Measurements from ENCODE around the gene SMIM35. TPM values are rescaled to one million over a fixed set of nuclear protein-coding genes. Genes with fewer than 3 reads are reported as not detected.
"Not testable (repeated sequence)": the region's sequence is repeated elsewhere in the genome, so short reads cannot be mapped to it uniquely, and the experiment has no call there.

SMIM35 gene
- total and polyA plus RNA-seq, 4 donors = 0.15 TPM; not detected in 3

- DNase-seq (no peak), ATAC-seq (ENCODE audit: low FRiP score) (no peak)
- Histone ChIP-seq H3K27ac (ENCODE audit: low read depth in 1 of 2, low read length in 2 of 2) (no peak overlapping the region), H3K9me3 (ENCODE audit: control insufficient read depth, low read length) (no peaks in the 10 kb centered on the region), H3K36me3 (ENCODE audit: control insufficient read depth in 1 of 2, insufficient read depth in 2 of 2, low read length in 1 of 2) (no peaks in the 10 kb centered on the region), H3K4me1 (ENCODE audit: control insufficient read depth in 1 of 2, insufficient read depth in 2 of 2, low read length in 2 of 2) (no peaks in the 10 kb centered on the region), H3K4me3 (ENCODE audit: low read length in 2 of 2) (no peak overlapping the region), H3K27me3 (ENCODE audit: control insufficient read depth in 1 of 2, insufficient read depth in 2 of 2, low read length in 1 of 2) (peaks cover 0 to 2% of the 10 kb centered on the region in 2 donors)
- intact Hi-C loops (cut with DNase I) = no loop called here
- WGBS, 2 donors = 89 to 92% methylated on average over 3 of the region's 3 CpGs
These were observed 106.0 kb downstream of the SMIM35 start for GRCh38 chr11:117980720-117981119.

- Histone ChIP-seq H3K27me3 (ENCODE audit: control insufficient read depth in 1 of 2, insufficient read depth in 2 of 2, low read length in 1 of 2) (peaks cover 0 to 2% of the 10 kb centered on the region in 2 donors), H3K36me3 (ENCODE audit: control insufficient read depth in 1 of 2, insufficient read depth in 2 of 2, low read length in 1 of 2) (no peaks in the 10 kb centered on the region), H3K27ac (ENCODE audit: low read depth in 1 of 2, low read length in 2 of 2) (no peak overlapping the region), H3K9me3 (ENCODE audit: control insufficient read depth, low read length) (no peaks in the 10 kb centered on the region), H3K4me3 (ENCODE audit: low read length in 2 of 2) (no peak overlapping the region), H3K4me1 (ENCODE audit: control insufficient read depth in 1 of 2, insufficient read depth in 2 of 2, low read length in 2 of 2) (no peaks in the 10 kb centered on the region)
- ATAC-seq (ENCODE audit: low FRiP score) (no peak), DNase-seq (no peak)
- intact Hi-C loops (cut with DNase I) = no loop called here
- 25 to 33% methylated on average over 2 of the region's 2 CpGs for WGBS, 2 donors
These were observed 106.5 kb downstream of the SMIM35 start for GRCh38 chr11:117980280-117980679.

GRCh38 chr11:117979481-117980211, 107.1 kb downstream of the SMIM35 start:
- DNase-seq (no peak), ATAC-seq (ENCODE audit: low FRiP score) (no peak)
- Histone ChIP-seq H3K9me3 (ENCODE audit: control insufficient read depth, low read length) (no peaks in the 10 kb centered on the region), H3K4me3 (ENCODE audit: low read length in 2 of 2) (no peak overlapping the region), H3K27me3 (ENCODE audit: control insufficient read depth in 1 of 2, insufficient read depth in 2 of 2, low read length in 1 of 2) (peaks cover 0 to 2% of the 10 kb centered on the region in 2 donors), H3K4me1 (ENCODE audit: control insufficient read depth in 1 of 2, insufficient read depth in 2 of 2, low read length in 2 of 2) (no peaks in the 10 kb centered on the region), H3K27ac (ENCODE audit: low read depth in 1 of 2, low read length in 2 of 2) (no peak overlapping the region), H3K36me3 (ENCODE audit: control insufficient read depth in 1 of 2, insufficient read depth in 2 of 2, low read length in 1 of 2) (no peaks in the 10 kb centered on the region)
- 68 to 74% methylated on average over 7 of the region's 7 CpGs for WGBS, 2 donors
- intact Hi-C loops (cut with DNase I) = no loop called here

- ATAC-seq (ENCODE audit: low FRiP score) = no peak
- intact Hi-C loops (cut with DNase I) = no loop called here
- 19 to 25% methylated on average over 4 of the region's 4 CpGs for WGBS, 2 donors
- no peak overlapping the region for H3K4me3 ChIP-seq (ENCODE audit: low read length in 2 of 2)
- H3K27ac ChIP-seq (ENCODE audit: low read depth in 1 of 2, low read length in 2 of 2) = no peak overlapping the region
- no peaks in the 10 kb centered on the region for H3K4me1 ChIP-seq (ENCODE audit: control insufficient read depth in 1 of 2, insufficient read depth in 2 of 2, low read length in 2 of 2)
- H3K36me3 ChIP-seq (ENCODE audit: control insufficient read depth in 1 of 2, insufficient read depth in 2 of 2, low read length in 1 of 2) = no peaks in the 10 kb centered on the region
- no peaks in the 10 kb centered on the region for H3K9me3 ChIP-seq (ENCODE audit: control insufficient read depth, low read length)
- peaks cover 0 to 2% of the 10 kb centered on the region in 2 donors for H3K27me3 ChIP-seq (ENCODE audit: control insufficient read depth in 1 of 2, insufficient read depth in 2 of 2, low read length in 1 of 2)
- DNase-seq = no peak
These were observed 107.8 kb downstream of the SMIM35 start for GRCh38 chr11:117978991-117979390.

GRCh38 chr11:117978291-117978910, 108.4 kb downstream of the SMIM35 start:
- H3K36me3 ChIP-seq (ENCODE audit: control insufficient read depth in 1 of 2, insufficient read depth in 2 of 2, low read length in 1 of 2); DNase-seq; H3K4me1 ChIP-seq (ENCODE audit: control insufficient read depth in 1 of 2, insufficient read depth in 2 of 2, low read length in 2 of 2); H3K27ac ChIP-seq (ENCODE audit: low read depth in 1 of 2, low read length in 2 of 2); ATAC-seq (ENCODE audit: low FRiP score); intact Hi-C loops (cut with DNase I); H3K4me3 ChIP-seq (ENCODE audit: low read length in 2 of 2); H3K9me3 ChIP-seq (ENCODE audit: control insufficient read depth, low read length); H3K27me3 ChIP-seq (ENCODE audit: control insufficient read depth in 1 of 2, insufficient read depth in 2 of 2, low read length in 1 of 2): not testable (repeated sequence)
- WGBS, 2 donors = 89 to 91% methylated on average over 21 to 36 of the region's 36 CpGs

- WGBS, 2 donors = 76 to 78% methylated on average over 23 of the region's 23 CpGs
- intact Hi-C loops (cut with DNase I); H3K4me1 ChIP-seq (ENCODE audit: control insufficient read depth in 1 of 2, insufficient read depth in 2 of 2, low read length in 2 of 2); DNase-seq; H3K4me3 ChIP-seq (ENCODE audit: low read length in 2 of 2); H3K36me3 ChIP-seq (ENCODE audit: control insufficient read depth in 1 of 2, insufficient read depth in 2 of 2, low read length in 1 of 2); ATAC-seq (ENCODE audit: low FRiP score); H3K27ac ChIP-seq (ENCODE audit: low read depth in 1 of 2, low read length in 2 of 2); H3K9me3 ChIP-seq (ENCODE audit: control insufficient read depth, low read length); H3K27me3 ChIP-seq (ENCODE audit: control insufficient read depth in 1 of 2, insufficient read depth in 2 of 2, low read length in 1 of 2): not testable (repeated sequence)
These were observed 109.0 kb downstream of the SMIM35 start for GRCh38 chr11:117977612-117978264.

GRCh38 chr11:117977029-117977428, 109.7 kb downstream of the SMIM35 start:
- WGBS, 2 donors = 87 to 90% methylated on average over 5 of the region's 5 CpGs
- Histone ChIP-seq H3K4me1 (ENCODE audit: control insufficient read depth in 1 of 2, insufficient read depth in 2 of 2, low read length in 2 of 2) (no peaks in the 10 kb centered on the region), H3K36me3 (ENCODE audit: control insufficient read depth in 1 of 2, insufficient read depth in 2 of 2, low read length in 1 of 2) (no peaks in the 10 kb centered on the region), H3K9me3 (ENCODE audit: control insufficient read depth, low read length) (no peaks in the 10 kb centered on the region), H3K27me3 (ENCODE audit: control insufficient read depth in 1 of 2, insufficient read depth in 2 of 2, low read length in 1 of 2) (peaks cover 0 to 3% of the 10 kb centered on the region in 2 donors), H3K27ac (ENCODE audit: low read depth in 1 of 2, low read length in 2 of 2) (no peak overlapping the region), H3K4me3 (ENCODE audit: low read length in 2 of 2) (no peak overlapping the region)
- ATAC-seq (ENCODE audit: low FRiP score) = no peak
- intact Hi-C loops (cut with DNase I) = no loop called here
- DNase-seq = no peak

- WGBS, 2 donors = 93 to 95% methylated on average over 4 of the region's 4 CpGs
- intact Hi-C loops (cut with DNase I) = no loop called here
- DNase-seq (no peak), ATAC-seq (ENCODE audit: low FRiP score) (no peak)
- Histone ChIP-seq H3K4me3 (ENCODE audit: low read length in 2 of 2) (no peak overlapping the region), H3K9me3 (ENCODE audit: control insufficient read depth, low read length) (no peaks in the 10 kb centered on the region), H3K4me1 (ENCODE audit: control insufficient read depth in 1 of 2, insufficient read depth in 2 of 2, low read length in 2 of 2) (no peaks in the 10 kb centered on the region), H3K27ac (ENCODE audit: low read depth in 1 of 2, low read length in 2 of 2) (no peak overlapping the region), H3K27me3 (ENCODE audit: control insufficient read depth in 1 of 2, insufficient read depth in 2 of 2, low read length in 1 of 2) (peaks cover 0 to 4% of the 10 kb centered on the region in 2 donors), H3K36me3 (ENCODE audit: control insufficient read depth in 1 of 2, insufficient read depth in 2 of 2, low read length in 1 of 2) (no peaks in the 10 kb centered on the region)
These were observed 110.3 kb downstream of the SMIM35 start for GRCh38 chr11:117976445-117976844.

Measured in aorta (tissue), 5 donors.